Tibial artery (tissue), 4 donors: Measurements from ENCODE around the gene TXNRD2.
"Not testable (repeated sequence)": the region's sequence is repeated elsewhere in the genome, so short reads cannot be mapped to it uniquely, and the experiment has no call there.

Experiments
- DNase-seq, 2 donors: peaks; one replicate each; pipeline ENCODE4 v3.0.0-alpha.2; 2019
- H3K27ac ChIP-seq, 2 donors: fragments of 200-600 bp; sonication (generic) in 1 of 2; 1 replicate in 1 of 2; 2 replicates in 1 of 2; pipeline ENCODE4 v1.5.1; 2018 to 2019; ENCODE audit warnings: mild to moderate bottlenecking in 1 of 2
- H3K27me3 ChIP-seq, 2 donors: fragments of 200-600 bp; sonication (generic) in 1 of 2; one replicate each; pipeline versions ENCODE4 v1.5.1 to v1.6.0; 2016 to 2019
- H3K36me3 ChIP-seq, 3 donors: fragments of 200-600 bp; sonication (generic) in 2 of 3; one replicate each; pipeline ENCODE4 v1.5.1; 2016 to 2019; ENCODE audit warnings: mild to moderate bottlenecking in 2 of 3
- H3K4me1 ChIP-seq, 4 donors: fragments of 200-600 bp; sonication (generic) in 2 of 4; 1 replicate in 3 of 4; 2 replicates in 1 of 4; pipeline ENCODE4 v1.5.1; 2016 to 2019
- H3K4me3 ChIP-seq, 2 donors: fragments of 200-600 bp; sonication (generic) in 1 of 2; 1 replicate in 1 of 2; 2 replicates in 1 of 2; pipeline ENCODE4 v1.5.1; 2018 to 2019; ENCODE audit warnings: mild to moderate bottlenecking in 2 of 2
- H3K9me3 ChIP-seq, 3 donors: fragments of 200-600 bp; sonication (generic) in 1 of 3; one replicate each; pipeline ENCODE4 v1.5.1; 2016 to 2019
- CTCF ChIP-seq, 2 experiments: fragments of 200-600 bp in 1 of 2; fragments of 450-650 bp in 1 of 2; IDR thresholded peaks; one replicate each; pipeline ENCODE4 v1.5.1; 2017 to 2019; ENCODE audit warnings: antibody characterized with exemption in 2 of 2, mild to moderate bottlenecking in 1 of 2, moderate library complexity in 1 of 2
- intact Hi-C: fragments of 100-400 bp; cut with DNase I; formaldehyde crosslinking; loops from one replicate; pipeline ENCODE4 v1.15.0; 2023; ENCODE audit warnings: low total_unique reads

The TXNRD2 gene

GRCh38 chr22:19832476-19833108 is 109.0 kb downstream of the TXNRD2 start:
- Histone ChIP-seq H3K9me3 (no peaks in the 10 kb centered on the region), H3K27me3 (no peaks in the 10 kb centered on the region), H3K36me3 (no peaks in the 10 kb centered on the region), H3K27ac (no peak overlapping the region), H3K4me3 (no peak overlapping the region), H3K4me1 (no peaks in the 10 kb centered on the region)
- intact Hi-C loops, result no loop called here
- DNase-seq, result peak in 1 of 2 donors; percentile 24
- TF ChIP-seq CTCF (IDR thresholded peaks at IDR 0.05), result no peak

- H3K4me3 ChIP-seq, H3K27ac ChIP-seq, intact Hi-C loops, H3K9me3 ChIP-seq, H3K4me1 ChIP-seq, DNase-seq, H3K27me3 ChIP-seq, H3K36me3 ChIP-seq: not testable (repeated sequence)
These were observed 109.6 kb downstream of the TXNRD2 start for GRCh38 chr22:19831979-19832378.

GRCh38 chr22:19831016-19831415 is 110.6 kb downstream of the TXNRD2 start:
- no peak overlapping the region for H3K4me3 ChIP-seq
- intact Hi-C loops, result no loop called here
- no peak overlapping the region for H3K27ac ChIP-seq
- no peaks in the 10 kb centered on the region for H3K9me3 ChIP-seq
- no peaks in the 10 kb centered on the region for H3K27me3 ChIP-seq
- DNase-seq, result no peak
- TF ChIP-seq CTCF (IDR thresholded peaks at IDR 0.05), result no peak
- no peaks in the 10 kb centered on the region for H3K36me3 ChIP-seq
- peaks cover 0 to 1% (median 0%) of the 10 kb centered on the region in 4 donors for H3K4me1 ChIP-seq

GRCh38 chr22:19828035-19828401 is 113.6 kb downstream of the TXNRD2 start:
- Histone ChIP-seq H3K27me3 (no peaks in the 10 kb centered on the region), H3K4me1 (peaks cover 0 to 21% (median 0%) of the 10 kb centered on the region in 4 donors), H3K36me3 (no peaks in the 10 kb centered on the region), H3K9me3 (no peaks in the 10 kb centered on the region), H3K4me3 (no peak overlapping the region), H3K27ac (no peak overlapping the region)
- DNase-seq, result no peak
- intact Hi-C loops, result no loop called here
- no peak for TF ChIP-seq CTCF (IDR thresholded peaks at IDR 0.05)

GRCh38 chr22:19827341-19828034 is 114.1 kb downstream of the TXNRD2 start:
- Histone ChIP-seq H3K4me3 (no peak overlapping the region), H3K27me3 (no peaks in the 10 kb centered on the region), H3K36me3 (no peaks in the 10 kb centered on the region), H3K9me3 (no peaks in the 10 kb centered on the region), H3K4me1 (peaks cover 0 to 23% (median 0%) of the 10 kb centered on the region in 4 donors), H3K27ac (no peak overlapping the region)
- no peak for TF ChIP-seq CTCF (IDR thresholded peaks at IDR 0.05)
- no peak for DNase-seq
- intact Hi-C loops, result no loop called here

GRCh38 chr22:19826619-19826950 is 115.0 kb downstream of the TXNRD2 start:
- no peak for DNase-seq
- H3K4me1 ChIP-seq, result peaks cover 0 to 28% (median 0%) of the 10 kb centered on the region in 4 donors
- no peak overlapping the region for H3K4me3 ChIP-seq
- H3K27ac ChIP-seq, result no peak overlapping the region
- no peaks in the 10 kb centered on the region for H3K27me3 ChIP-seq
- intact Hi-C loops, result no loop called here
- TF ChIP-seq CTCF (IDR thresholded peaks at IDR 0.05), result no peak
- H3K9me3 ChIP-seq, result no peaks in the 10 kb centered on the region
- H3K36me3 ChIP-seq, result no peaks in the 10 kb centered on the region
